Pancreas (tissue), 10 donors: ENCODE data around the gene CDK11B. TPM values are rescaled to one million over a fixed set of nuclear protein-coding genes. Genes with fewer than 3 reads are reported as not detected.
A peak's percentile ranks its signal among the peaks of the same experiment; 100 is the strongest.

Source experiments
- ATAC-seq, 4 donors: fragments of 200-7000 bp; cut with Tn5 transposase; one replicate each; pipeline versions ENCODE4 v1.8.0 to v1.9.1; 2020; ENCODE audit warnings: mild to moderate bottlenecking in 4 of 4, moderate library complexity in 4 of 4
- DNase-seq, 6 donors: peaks; one replicate each; pipeline ENCODE4 v3.0.0-alpha.2; 2020
- FAIRE-seq: peaks from 2 replicates; lab custom pipeline; 2012; peaks lifted over from hg19 to GRCh38; lab: Jason Lieb, UNC
- H3K27ac ChIP-seq, 4 donors: fragments of 200-600 bp; sonication (generic); 1 replicate in 3 of 4; 2 replicates in 1 of 4; pipeline versions ENCODE4 v1.5.0 to v1.8.0; 2020
- H3K27me3 ChIP-seq, 4 donors: fragments of 200-600 bp; one replicate each; pipeline ENCODE4 v1.8.0; 2021
- H3K36me3 ChIP-seq, 3 donors: fragments of 200-600 bp; sonication (generic) in 1 of 3; one replicate each; pipeline versions ENCODE4 v1.5.0 to v1.8.0; 2020 to 2021
- H3K4me1 ChIP-seq, 3 donors: fragments of 200-600 bp; one replicate each; pipeline ENCODE4 v1.8.0; 2021
- H3K4me3 ChIP-seq, 4 donors: fragments of 200-600 bp; sonication (generic) in 2 of 4; one replicate each; pipeline versions ENCODE4 v1.5.0 to v1.8.0; 2020 to 2021
- H3K9me3 ChIP-seq, 4 donors: fragments of 200-600 bp; one replicate each; pipeline ENCODE4 v1.8.0; 2021
- CTCF ChIP-seq, 4 donors: fragments of 200-600 bp; sonication (generic) in 3 of 4; IDR thresholded peaks; one replicate each; pipeline versions ENCODE4 v1.5.0 to v1.8.0; 2021; ENCODE audit warnings: antibody characterized with exemption in 4 of 4
- WGBS, 2 donors: extraction: QIAGEN DNeasy Blood & Tissue Kit; methylation state at CpG; one replicate each; pipeline ENCODE4 v1.1.7; 2013; 5-methylcytosine and 5-hydroxymethylcytosine counted together
- intact Hi-C, 3 donors: fragments of 100-400 bp; cut with DNase I; formaldehyde crosslinking; loops; one replicate each; pipeline versions ENCODE4 v1.11.1 to v1.14.2; 2022
- polyA plus RNA-seq, 2 donors: library from polyadenylated mRNA; stranded (reverse); fragments of 200-250 nt; gene quantifications; one replicate each; pipeline ENCODE4 v1.2.3, GENCODE V29; 2013
- total RNA-seq, 6 donors: library from RNA; stranded (reverse); fragmentation: NEBNext Ultra II Directional in 4 of 6; extraction: Animal tissue kit (Norgen Biotek cat#: 25700) in 4 of 6; gene quantifications; one replicate each; pipeline versions ENCODE4 v1.2.1 to v1.2.4, GENCODE V29; 2021 to 2023
- donor health status: healthy with polysubstance abuse.
- donor health status: DM: no; HTN: no; CAD: no; lungs with moderate emphysema.
- donor health status: DM: no; HTN: no; CAD: no.
- donor health status: control.
- donor health status: control.
- donor health status: Bipolar disorder and iron deficiency.
- donor health status: DM: yes; HTN: yes; CAD: no.
- donor health status: DM: no; HTN: no; CAD: no.
- donor health status: DM: no; HTN: no; CAD: no.
- donor health status: DM: yes; HTN: yes; CAD: no.

The CDK11B gene
- total and polyA plus RNA-seq, 8 donors, result 9.0 to 31.8 (median 10.9) TPM

GRCh38 chr1:1617516-1617915 is 41.3 kb downstream of the CDK11B start:
- WGBS, 2 donors, result 90 to 92% methylated on average over 11 of the region's 11 CpGs

GRCh38 chr1:1616838-1617237 is 42.0 kb downstream of the CDK11B start:
- Histone ChIP-seq H3K27me3 (no peaks in the 10 kb centered on the region), H3K9me3 (no peaks in the 10 kb centered on the region), H3K27ac (no peak overlapping the region), H3K4me1 (peaks cover 0 to 16% (median 7%) of the 10 kb centered on the region in 3 donors), H3K4me3 (peak overlapping the region in 3 of 4 donors; percentile 95 to 100 (median 99)), H3K36me3 (no peaks in the 10 kb centered on the region)
- no peak for TF ChIP-seq CTCF (IDR thresholded peaks at IDR 0.05)
- intact Hi-C loops, result no loop called here
- 54 to 60% methylated on average over 19 of the region's 19 CpGs for WGBS, 2 donors
- no peak for FAIRE-seq
- no peak for ATAC-seq
- peak in 2 of 6 donors; percentile 55 to 75 for DNase-seq

More at GRCh38 chr1:1617516-1617915, 41.3 kb downstream of the CDK11B start:
- no peak for FAIRE-seq
- Histone ChIP-seq H3K27ac (no peak overlapping the region), H3K27me3 (no peaks in the 10 kb centered on the region), H3K9me3 (no peaks in the 10 kb centered on the region), H3K36me3 (no peaks in the 10 kb centered on the region), H3K4me3 (no peak overlapping the region), H3K4me1 (peaks cover 0 to 16% (median 7%) of the 10 kb centered on the region in 3 donors)
- DNase-seq, result peak in 2 of 6 donors; percentile 17 to 23
- no peak for ATAC-seq
- TF ChIP-seq CTCF (IDR thresholded peaks at IDR 0.05), result no peak
- intact Hi-C loops, result no loop called here

- H3K27ac ChIP-seq, result peak overlapping the region; percentile 98 to 100 (median 100)
- ATAC-seq (peak in 3 of 4 donors; percentile 6 to 29 (median 9)), FAIRE-seq (no peak), DNase-seq (peak in 4 of 6 donors; percentile 50 to 85 (median 78))
- intact Hi-C loops, result no loop called here
- peak overlapping the region; percentile 95 to 100 (median 100) for H3K4me3 ChIP-seq
- TF ChIP-seq CTCF (IDR thresholded peaks at IDR 0.05), result no peak
- H3K36me3 ChIP-seq, result no peaks in the 10 kb centered on the region
- peaks cover 0 to 16% (median 7%) of the 10 kb centered on the region in 3 donors for H3K4me1 ChIP-seq
- H3K27me3 ChIP-seq, result no peaks in the 10 kb centered on the region
- H3K9me3 ChIP-seq, result no peaks in the 10 kb centered on the region
- 2 to 3% methylated on average over 58 to 80 of the region's 80 CpGs for WGBS, 2 donors
These were observed 42.6 kb downstream of the CDK11B start for GRCh38 chr1:1616045-1616790.

GRCh38 chr1:1615256-1616044 is 43.4 kb downstream of the CDK11B start, which contains the start of gene MIB2:
TSS of gene MIB2 (plus strand) at chr1:1615500. CDS start at chr1:1623453, 7,953 bp downstream.
- no peak for FAIRE-seq
- ATAC-seq, result peak; percentile 90 to 96 (median 92)
- intact Hi-C loops, result no loop called here
- H3K9me3 ChIP-seq, result no peaks in the 10 kb centered on the region
- no peak for TF ChIP-seq CTCF (IDR thresholded peaks at IDR 0.05)
- H3K27me3 ChIP-seq, result no peaks in the 10 kb centered on the region
- peak within 1 kb of the TSS; percentile 98 to 100 (median 100) for H3K27ac ChIP-seq
- H3K4me3 ChIP-seq, result peak within 1 kb of the TSS; percentile 95 to 100 (median 100)
- peak; percentile 94 to 99 (median 98) for DNase-seq
- H3K36me3 ChIP-seq, result no peaks in the 10 kb centered on the region
- WGBS, 2 donors, result 0% methylated on average over 71 to 107 of the region's 107 CpGs
- peaks cover 0 to 16% (median 7%) of the 10 kb centered on the region in 3 donors for H3K4me1 ChIP-seq
